Jurkat, Clone E6-1 (cell line): ENCODE measurements around the gene CEBPZ.

Source experiments
- DNase-seq: peaks from one replicate; pipeline ENCODE4 v3.0.0-alpha.2; 2011; ENCODE audit warnings: low read depth, low spot score
- H3K4me3 ChIP-seq: 2 replicates; pipeline ENCODE4 v1.5.1; 2011; ENCODE audit warnings: mild to moderate bottlenecking, low read length, control low read depth, moderate library complexity

The CEBPZ gene

GRCh38 chr2:37190290-37190689 is 41.1 kb downstream of the CEBPZ start:
- DNase-seq = no peak

GRCh38 chr2:37189452-37190153 is 41.8 kb downstream of the CEBPZ start:
- H3K4me3 ChIP-seq = no peak overlapping the region
- DNase-seq = no peak

More at GRCh38 chr2:37190290-37190689, 41.1 kb downstream of the CEBPZ start:
- H3K4me3 ChIP-seq = no peak overlapping the region

GRCh38 chr2:37188570-37188969 is 42.8 kb downstream of the CEBPZ start, which contains the start of gene SULT6B1:
TSS of gene SULT6B1 (minus strand) at chr2:37188670. CDS start at chr2:37188640, 30 bp downstream.
- DNase-seq = no peak
- H3K4me3 ChIP-seq = no peak within 1 kb of the TSS

- H3K4me3 ChIP-seq = no peak overlapping the region
These were observed 49.4 kb downstream of the CEBPZ start for GRCh38 chr2:37181726-37182684.

GRCh38 chr2:37180640-37181039 is 50.8 kb downstream of the CEBPZ start:
- DNase-seq = no peak
- H3K4me3 ChIP-seq = no peak overlapping the region

More at GRCh38 chr2:37181726-37182684, 49.4 kb downstream of the CEBPZ start:
- no peak for DNase-seq

- no peak overlapping the region for H3K4me3 ChIP-seq
- no peak for DNase-seq
These were observed 51.3 kb downstream of the CEBPZ start for GRCh38 chr2:37180006-37180639.

GRCh38 chr2:37173741-37174140 is 57.7 kb downstream of the CEBPZ start:
- DNase-seq = no peak
- no peak overlapping the region for H3K4me3 ChIP-seq

- DNase-seq = no peak
- no peak overlapping the region for H3K4me3 ChIP-seq
These were observed 59.8 kb downstream of the CEBPZ start for GRCh38 chr2:37171624-37171950.

GRCh38 chr2:37168217-37168981 is 63.0 kb downstream of the CEBPZ start:
- DNase-seq = no peak
- H3K4me3 ChIP-seq = no peak overlapping the region

GRCh38 chr2:37167636-37168180 is 63.7 kb downstream of the CEBPZ start:
- no peak for DNase-seq
- no peak overlapping the region for H3K4me3 ChIP-seq

GRCh38 chr2:37164757-37165156 is 66.6 kb downstream of the CEBPZ start:
- DNase-seq = no peak
- no peak overlapping the region for H3K4me3 ChIP-seq

- DNase-seq = peak; percentile 46
- H3K4me3 ChIP-seq = peak within 1 kb of the TSS; percentile 65
These were observed 74.3 kb downstream of the CEBPZ start, which contains the start of gene EIF2AK2 for GRCh38 chr2:37156857-37157714. TSS of gene EIF2AK2 (minus strand) at chr2:37156980. CDS start at chr2:37147806, 9,174 bp downstream.

GRCh38 chr2:37156071-37156856 is 75.1 kb downstream of the CEBPZ start:
- DNase-seq = no peak
- peak overlapping the region; percentile 65 for H3K4me3 ChIP-seq

- DNase-seq = no peak
- no peak overlapping the region for H3K4me3 ChIP-seq
These were observed 76.6 kb downstream of the CEBPZ start for GRCh38 chr2:37154785-37155184.

- H3K4me3 ChIP-seq = no peak overlapping the region
- DNase-seq = no peak
These were observed 78.2 kb downstream of the CEBPZ start for GRCh38 chr2:37153224-37153623.
